H9 (cell line): ENCODE results near the gene APOC1. TPM values are rescaled to one million over a fixed set of nuclear protein-coding genes. Genes with fewer than 3 reads are reported as not detected.

ENCODE experiments used
- DNase-seq: peaks from one replicate; pipeline ENCODE4 v3.0.0-alpha.2; 2017
- H2AFZ ChIP-seq: one replicate; pipeline ENCODE4 v1.6.1; 2013; ENCODE audit warnings: mild to moderate bottlenecking, low read length, control low read depth, moderate library complexity
- H2AK5ac ChIP-seq: 2 replicates; pipeline ENCODE4 v1.6.1; 2013; ENCODE audit warnings: low read length, control low read depth, mixed read lengths; ENCODE audit not compliant: insufficient read length
- H2BK120ac ChIP-seq: one replicate; pipeline ENCODE4 v1.6.1; 2013; ENCODE audit warnings: low read depth, mild to moderate bottlenecking, low read length, control low read depth, inconsistent platforms; ENCODE audit not compliant: poor library complexity, severe bottlenecking
- H2BK12ac ChIP-seq: 2 replicates; pipeline ENCODE4 v1.6.1; 2013; ENCODE audit warnings: low read length, control low read depth, mixed read lengths, low read depth; ENCODE audit not compliant: insufficient read length
- H2BK15ac ChIP-seq: 2 replicates; pipeline ENCODE4 v1.6.1; 2013; ENCODE audit warnings: low read depth, low read length, control low read depth
- H2BK20ac ChIP-seq: one replicate; pipeline ENCODE4 v1.6.1; 2013; ENCODE audit warnings: low read depth, mild to moderate bottlenecking, low read length, control low read depth, inconsistent platforms; ENCODE audit not compliant: poor library complexity, severe bottlenecking
- H2BK5ac ChIP-seq: 2 replicates; pipeline ENCODE4 v1.6.1; 2013; ENCODE audit warnings: low read length, control low read depth, mixed read lengths; ENCODE audit not compliant: insufficient read length
- H3K14ac ChIP-seq: 2 replicates; pipeline ENCODE4 v1.6.1; 2013; ENCODE audit warnings: low read length, control low read depth; ENCODE audit not compliant: insufficient read depth
- H3K18ac ChIP-seq: 2 replicates; pipeline ENCODE4 v1.6.1; 2013; ENCODE audit warnings: low read depth, mild to moderate bottlenecking, mixed read lengths, low read length, control low read depth; ENCODE audit not compliant: insufficient read length
- H3K23ac ChIP-seq: 2 replicates; pipeline ENCODE4 v1.6.1; 2013; ENCODE audit warnings: low read length, control low read depth, mixed read lengths, low read depth; ENCODE audit not compliant: insufficient read length
- H3K23me2 ChIP-seq: 2 replicates; pipeline ENCODE4 v1.6.1; 2013; ENCODE audit warnings: low read depth, mild to moderate bottlenecking, mixed read lengths, low read length, control low read depth; ENCODE audit not compliant: insufficient read length, poor library complexity, severe bottlenecking
- H3K27ac ChIP-seq: 2 replicates; pipeline ENCODE4 v1.5.1; 2013; ENCODE audit warnings: low read length, control low read depth, mixed read lengths, low read depth; ENCODE audit not compliant: insufficient read length
- H3K27me3 ChIP-seq: 2 replicates; pipeline ENCODE4 v1.6.1; 2013; ENCODE audit warnings: low read length, control low read depth, inconsistent platforms; ENCODE audit not compliant: insufficient read depth
- H3K4ac ChIP-seq: 2 replicates; pipeline ENCODE4 v1.6.1; 2013; ENCODE audit warnings: low read depth, mild to moderate bottlenecking, control low read depth, inconsistent platforms, low read length, moderate library complexity
- H3K4me1 ChIP-seq: 2 replicates; pipeline ENCODE4 v1.6.1; 2013; ENCODE audit warnings: low read length, control low read depth, inconsistent platforms; ENCODE audit not compliant: insufficient read depth
- H3K4me2 ChIP-seq: 2 replicates; pipeline ENCODE4 v1.6.1; 2013; ENCODE audit warnings: low read length, control low read depth, mixed read lengths; ENCODE audit not compliant: insufficient read length, insufficient read depth
- H3K56ac ChIP-seq: 2 replicates; pipeline ENCODE4 v1.6.1; 2013; ENCODE audit warnings: low read depth, mild to moderate bottlenecking, mixed read lengths, low read length, control low read depth; ENCODE audit not compliant: insufficient read length
- H3K79me1 ChIP-seq: 2 replicates; pipeline ENCODE4 v1.6.1; 2013; ENCODE audit warnings: low read depth, mild to moderate bottlenecking, moderate library complexity, low read length, control low read depth, inconsistent platforms; ENCODE audit not compliant: insufficient read depth, poor library complexity, severe bottlenecking
- H3K79me2 ChIP-seq: 2 replicates; pipeline ENCODE4 v1.6.1; 2013; ENCODE audit warnings: low read length, control low read depth, inconsistent platforms; ENCODE audit not compliant: insufficient read depth
- H3K9ac ChIP-seq: 2 replicates; pipeline ENCODE4 v1.6.1; 2013; ENCODE audit warnings: low read length, control low read depth, mixed read lengths; ENCODE audit not compliant: insufficient read length; ENCODE audit errors: extremely low read depth
- H3K9me3 ChIP-seq: one replicate; pipeline ENCODE4 v1.6.1; 2013; ENCODE audit warnings: low read depth, low read length, inconsistent platforms; ENCODE audit not compliant: control insufficient read depth
- H3T11ph ChIP-seq: one replicate; pipeline ENCODE4 v1.6.1; 2013; ENCODE audit warnings: mild to moderate bottlenecking, low read length, control low read depth, inconsistent platforms
- H4K20me1 ChIP-seq: one replicate; pipeline ENCODE4 v1.6.1; 2013; ENCODE audit not compliant: control insufficient read depth, insufficient read length, insufficient read depth
- H4K5ac ChIP-seq: 2 replicates; pipeline ENCODE4 v1.6.1; 2013; ENCODE audit warnings: low read depth, mild to moderate bottlenecking, mixed read lengths, low read length, control low read depth; ENCODE audit not compliant: insufficient read length
- H4K8ac ChIP-seq: replicated peaks from 2 replicates; pipeline ENCODE4 v1.6.1; 2013; ENCODE audit warnings: low read length, control low read depth, mixed read lengths, low read depth; ENCODE audit not compliant: insufficient read length
- H4K91ac ChIP-seq: 2 replicates; pipeline ENCODE4 v1.6.1; 2013; ENCODE audit warnings: low read depth, mild to moderate bottlenecking, moderate library complexity, mixed read lengths, low read length, control low read depth; ENCODE audit not compliant: insufficient read length
- H3K27ac Mint-ChIP-seq, 3 experiments: 2 replicates in 2 of 3; 3 replicates in 1 of 3; pipeline ENCODE4 v1.8.0; 2020 to 2021; ENCODE audit warnings: mixed read lengths in 3 of 3, mild to moderate bottlenecking in 1 of 3, moderate library complexity in 1 of 3
- H3K27me3 Mint-ChIP-seq: 2 replicates; pipeline ENCODE4 v1.8.0; 2021; ENCODE audit warnings: low read depth, mild to moderate bottlenecking, moderate library complexity, mixed read lengths
- H3K36me3 Mint-ChIP-seq, 3 experiments: 2 replicates in 2 of 3; 3 replicates in 1 of 3; pipeline ENCODE4 v1.8.0; 2020 to 2021; ENCODE audit warnings: low read depth in 3 of 3, mixed read lengths in 3 of 3; ENCODE audit not compliant: insufficient read depth in 1 of 3
- H3K4me1 Mint-ChIP-seq, 2 experiments: 2 replicates each; pipeline ENCODE4 v1.8.0; 2020; ENCODE audit warnings: mixed read lengths in 2 of 2
- H3K4me3 Mint-ChIP-seq, 2 experiments: 2 replicates in 1 of 2; 3 replicates in 1 of 2; pipeline ENCODE4 v1.8.0; 2020 to 2021; ENCODE audit warnings: mild to moderate bottlenecking in 2 of 2, mixed read lengths in 2 of 2, moderate library complexity in 1 of 2
- H3K9me3 Mint-ChIP-seq, 2 experiments: 2 replicates in 1 of 2; 3 replicates in 1 of 2; pipeline ENCODE4 v1.8.0; 2020; ENCODE audit warnings: mild to moderate bottlenecking in 2 of 2, mixed read lengths in 2 of 2, moderate library complexity in 1 of 2
- CTCF ChIP-seq: fragments of 200-600 bp; sonication (generic); conservative IDR thresholded peaks from 3 replicates; pipeline ENCODE4 v1.8.0; 2021; ENCODE audit warnings: antibody characterized with exemption, mild to moderate bottlenecking
- WGBS: extraction: QIAGEN DNeasy Blood & Tissue Kit; methylation state at CpG from one replicate; pipeline ENCODE4 v1.1.7; 2013; ENCODE audit warnings: missing lambda C conversion rate, low lambda C conversion rate, mixed read lengths; ENCODE audit not compliant: insufficient read length; ENCODE audit errors: extremely low coverage; 5-methylcytosine and 5-hydroxymethylcytosine counted together
- total RNA-seq: library from RNA; stranded (reverse); gene quantifications from 2 replicates; pipeline ENCODE4 v1.2.1, GENCODE V29; 2021

APOC1 gene
- total RNA-seq, 1 experiment from 2014 or later: 78.1 TPM

GRCh38 chr19:44968670-44969069 lies 54.3 kb downstream of the APOC1 start:
- Histone ChIP-seq H3K23me2 (no peaks in the 10 kb centered on the region), H4K91ac (no peak overlapping the region), H3K56ac (no peak overlapping the region), H3K79me2 (no peaks in the 10 kb centered on the region), H2BK20ac (no peak overlapping the region), H4K8ac (no peak overlapping the region), H3K27me3 (no peaks in the 10 kb centered on the region), H3K4me2 (no peak overlapping the region), H3K23ac (no peak overlapping the region), H3T11ph (no peak overlapping the region), H4K5ac (no peak overlapping the region), H3K79me1 (no peaks in the 10 kb centered on the region), H3K4ac (no peak overlapping the region), H3K18ac (no peak overlapping the region), H2AK5ac (no peak overlapping the region), H3K9me3 (no peaks in the 10 kb centered on the region), H3K27ac (no peak overlapping the region), H3K9ac (no peak overlapping the region), H4K20me1 (no peaks in the 10 kb centered on the region), H2BK5ac (no peak overlapping the region), H2BK120ac (no peak overlapping the region), H2BK12ac (no peak overlapping the region), H3K4me1 (no peaks in the 10 kb centered on the region), H2AFZ (no peak overlapping the region), H3K14ac (no peak overlapping the region), H2BK15ac (no peak overlapping the region)
- Mint-ChIP-seq H3K36me3 (peaks cover 9 to 42% (median 32%) of the 10 kb centered on the region in 3 experiments; a peak in 6 of 7 replicates), H3K4me3 (no peak overlapping the region), H3K27me3 (no peaks in the 10 kb centered on the region), H3K9me3 (no peaks in the 10 kb centered on the region), H3K27ac (no peak overlapping the region), H3K4me1 (no peaks in the 10 kb centered on the region)
- WGBS: no CpG with 5 or more reads among the region's 4 CpGs
- DNase-seq: no peak
- TF ChIP-seq CTCF: no peak

Other genes with a start within 250 kb of the APOC1 start
- gene CEACAM19, start 243.1 kb upstream of the APOC1 start, total RNA-seq: 3.5 and 4.6 TPM in 2 replicates
- not detected in 2 replicates for gene CEACAM16, start 215.5 kb upstream of the APOC1 start, total RNA-seq
- 1.2 and 2.2 TPM in 2 replicates for gene BCL3, start 165.9 kb upstream of the APOC1 start, total RNA-seq
- 14.2 and 15.9 TPM in 2 replicates for gene CBLC, start 136.7 kb upstream of the APOC1 start, total RNA-seq
- gene BCAM, start 105.5 kb upstream of the APOC1 start, total RNA-seq: 73.0 and 78.5 TPM in 2 replicates
- 175 and 176 TPM in 2 replicates for gene NECTIN2, start 68.3 kb upstream of the APOC1 start, total RNA-seq
- gene TOMM40, start 23.4 kb upstream of the APOC1 start, total RNA-seq: 180 and 190 TPM in 2 replicates
- 530 and 547 TPM in 2 replicates for gene APOE, start 8.8 kb upstream of the APOC1 start, total RNA-seq
- not detected in 2 replicates for gene APOC4, start 27.6 kb downstream of the APOC1 start, total RNA-seq
- not detected in 2 replicates for gene APOC2, start 31.4 kb downstream of the APOC1 start, total RNA-seq
- gene CLPTM1, start 40.8 kb downstream of the APOC1 start, total RNA-seq: 82.0 and 83.9 TPM in 2 replicates
- gene RELB, start 86.9 kb downstream of the APOC1 start, total RNA-seq: 13.7 and 14.3 TPM in 2 replicates
- 87.0 and 87.1 TPM in 2 replicates for gene CLASRP, start 124.4 kb downstream of the APOC1 start, total RNA-seq
- 14.3 and 14.8 TPM in 2 replicates for gene ZNF296, start 161.9 kb downstream of the APOC1 start, total RNA-seq
- gene GEMIN7, start 164.7 kb downstream of the APOC1 start, total RNA-seq: 46.0 and 47.2 TPM in 2 replicates
- gene PPP1R37, start 178.6 kb downstream of the APOC1 start, total RNA-seq: 29.9 and 33.6 TPM in 2 replicates
- gene NKPD1, start 246.4 kb downstream of the APOC1 start, total RNA-seq: 0.17 and 0.46 TPM in 2 replicates